Measurements from ENCODE around the gene CBX8.

CBX8 gene

GRCh38 chr17:79804856-79805696, 8.2 kb upstream of the CBX8 start:
- DNase-seq (ENCODE audit: low spot score) = no peak

GRCh38 chr17:79803997-79804855, 7.3 kb upstream of the CBX8 start:
- peak; percentile 34 for DNase-seq (ENCODE audit: low spot score)

- no peak for DNase-seq (ENCODE audit: low spot score)
These were observed 6.6 kb upstream of the CBX8 start for GRCh38 chr17:79803421-79803996.

DNA sequence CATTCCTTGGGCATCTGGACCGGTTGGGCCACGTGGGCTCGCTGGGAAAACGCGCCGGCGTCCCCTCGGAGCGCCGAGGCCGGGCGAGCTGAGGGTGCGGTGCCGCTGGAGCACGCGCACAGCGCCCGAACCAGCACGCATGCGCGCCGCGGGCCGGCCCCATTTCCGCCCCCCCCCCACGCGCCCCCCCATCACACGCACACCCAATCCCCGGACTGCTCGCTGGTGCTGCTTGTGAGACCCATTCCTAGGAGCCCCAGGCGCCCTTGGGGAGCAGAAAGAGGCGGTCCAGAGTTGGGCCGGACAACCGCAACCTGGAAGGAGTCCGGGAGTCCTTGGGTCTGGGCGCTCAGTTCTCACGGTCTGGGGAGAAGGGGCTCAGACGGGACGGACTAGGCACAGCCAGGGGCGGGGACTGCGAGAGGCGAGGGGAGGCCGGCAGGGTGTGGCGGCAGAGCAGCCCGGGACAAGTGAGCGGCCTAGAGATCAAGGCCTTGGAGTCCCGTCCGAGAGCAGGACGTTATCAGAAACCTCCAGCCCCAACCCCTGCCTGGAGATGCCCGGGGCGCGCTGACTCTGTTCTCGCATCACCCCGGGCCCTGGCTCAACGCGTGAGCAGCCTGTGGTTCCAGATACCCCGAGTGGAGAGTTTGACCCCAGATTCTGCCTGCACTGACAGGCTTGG, 6.0 kb upstream of the CBX8 start:
- no peak for DNase-seq (ENCODE audit: low spot score)

DNA sequence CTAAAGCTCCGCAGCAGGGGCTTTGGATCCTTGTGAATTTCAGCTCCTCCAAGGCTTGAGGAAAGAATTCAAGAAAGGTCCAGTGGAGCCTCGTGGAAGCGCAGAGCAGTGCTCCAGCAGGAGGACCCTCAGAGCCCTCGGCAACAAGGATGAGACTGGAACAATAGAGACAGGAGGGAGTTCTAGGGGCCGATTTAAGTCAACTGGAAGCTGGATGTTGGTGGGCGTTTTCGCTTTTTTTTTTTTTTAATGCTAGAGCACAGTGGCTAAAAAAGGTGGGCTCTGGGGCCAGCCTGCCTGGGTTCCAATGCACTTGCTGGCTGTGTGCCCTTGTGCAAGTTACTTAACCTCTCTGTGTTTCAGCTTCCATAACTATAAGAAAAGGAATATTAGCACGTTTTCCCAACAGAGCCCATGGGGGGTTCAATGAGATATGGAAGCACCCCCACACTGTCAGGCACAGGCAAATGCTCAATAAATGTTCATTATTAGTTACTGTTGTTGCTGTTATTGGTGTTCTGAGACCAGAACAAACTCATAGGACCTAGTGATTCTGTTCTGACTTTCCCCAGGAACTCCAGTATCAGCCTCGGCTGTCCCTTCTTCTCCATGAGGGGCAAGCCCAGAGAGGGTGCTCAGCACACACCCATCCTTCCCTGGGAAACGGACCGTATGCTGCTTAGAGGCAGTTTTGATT, 5.3 kb upstream of the CBX8 start:
- no peak for DNase-seq (ENCODE audit: low spot score)

GRCh38 chr17:79801156-79802038, 4.5 kb upstream of the CBX8 start:
- DNase-seq (ENCODE audit: low spot score) = no peak

DNA sequence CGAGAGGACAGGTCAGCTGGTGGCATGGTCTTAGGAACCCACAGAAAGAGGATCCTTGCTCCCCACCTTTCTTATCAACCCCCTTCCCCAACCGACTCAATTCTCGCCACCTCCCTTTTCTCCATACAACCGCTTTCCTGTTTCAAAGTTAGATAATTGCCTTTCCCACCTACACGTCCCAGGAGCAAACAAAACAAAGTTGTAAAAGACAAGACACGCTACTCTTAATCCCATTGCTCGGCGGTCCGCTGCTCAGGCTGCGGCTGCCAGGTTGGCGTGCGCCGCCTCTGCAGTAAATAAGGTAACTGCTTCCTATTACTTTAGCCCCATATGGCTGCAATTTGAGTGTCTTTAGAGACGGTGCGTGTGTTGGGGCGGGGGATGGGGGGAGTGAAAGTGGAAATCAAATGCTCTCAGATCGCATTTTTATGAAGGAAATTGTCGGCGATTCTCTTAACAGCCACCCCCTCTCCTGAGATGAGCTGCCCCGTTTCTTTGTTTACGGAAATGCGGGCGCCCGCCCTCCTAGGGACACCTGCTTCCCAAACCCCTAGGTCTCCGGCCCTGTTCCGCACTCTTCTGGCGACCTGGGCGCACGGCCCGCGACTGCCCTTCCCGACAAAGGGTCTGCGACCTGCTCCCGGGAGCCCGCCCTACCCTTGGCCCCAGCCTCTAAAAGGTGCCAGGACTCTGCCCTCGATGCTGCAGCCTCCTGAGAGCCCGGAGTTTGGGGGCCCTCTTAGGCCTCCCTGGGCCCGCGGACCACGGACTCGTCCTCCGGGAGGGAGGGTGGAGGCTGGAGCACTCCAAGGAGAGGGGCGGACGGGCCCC, 3.7 kb upstream of the CBX8 start:
- peak; percentile 52 for DNase-seq (ENCODE audit: low spot score)

DNA sequence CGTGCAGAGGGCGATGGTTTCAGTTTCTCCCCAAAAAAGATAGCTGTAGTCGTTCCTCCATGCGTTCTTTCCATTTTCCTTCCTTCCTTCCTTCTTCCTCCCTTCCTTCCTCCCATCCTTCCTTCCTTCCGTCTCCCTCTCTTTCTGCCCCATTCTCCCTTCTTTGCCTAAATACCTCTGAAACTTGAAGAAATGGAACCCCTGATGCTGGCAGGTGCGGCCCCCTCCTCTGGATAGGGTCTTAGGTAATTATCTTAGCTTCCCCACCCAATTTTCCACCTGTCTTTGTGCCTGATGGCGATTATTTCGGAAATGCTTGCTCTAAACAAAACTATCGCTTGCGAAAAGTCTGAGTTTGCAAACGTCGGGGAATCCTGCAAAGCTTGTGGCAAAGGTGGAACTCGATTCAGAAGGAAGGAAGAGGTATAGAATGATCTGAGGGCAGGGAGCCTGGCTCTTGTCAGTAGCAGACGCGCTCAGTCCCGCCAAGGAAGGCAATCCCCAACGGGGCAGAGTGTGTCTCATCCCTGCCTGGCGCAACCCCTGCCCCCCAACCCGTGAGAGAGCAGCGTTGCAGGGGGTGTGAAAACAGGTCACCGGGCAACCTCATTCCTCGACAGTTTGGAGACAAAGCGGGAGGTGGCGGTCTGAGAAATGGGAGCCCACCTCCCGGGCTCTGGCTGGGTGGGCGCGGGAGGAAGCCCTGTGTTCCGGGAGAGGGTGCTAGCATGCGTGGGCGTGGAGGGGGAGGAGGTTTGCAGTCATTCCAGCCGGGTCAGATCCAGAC, 2.9 kb upstream of the CBX8 start:
- no peak for DNase-seq (ENCODE audit: low spot score)

GRCh38 chr17:79799174-79799537, 2.3 kb upstream of the CBX8 start:
- DNase-seq (ENCODE audit: low spot score) = no peak

DNA sequence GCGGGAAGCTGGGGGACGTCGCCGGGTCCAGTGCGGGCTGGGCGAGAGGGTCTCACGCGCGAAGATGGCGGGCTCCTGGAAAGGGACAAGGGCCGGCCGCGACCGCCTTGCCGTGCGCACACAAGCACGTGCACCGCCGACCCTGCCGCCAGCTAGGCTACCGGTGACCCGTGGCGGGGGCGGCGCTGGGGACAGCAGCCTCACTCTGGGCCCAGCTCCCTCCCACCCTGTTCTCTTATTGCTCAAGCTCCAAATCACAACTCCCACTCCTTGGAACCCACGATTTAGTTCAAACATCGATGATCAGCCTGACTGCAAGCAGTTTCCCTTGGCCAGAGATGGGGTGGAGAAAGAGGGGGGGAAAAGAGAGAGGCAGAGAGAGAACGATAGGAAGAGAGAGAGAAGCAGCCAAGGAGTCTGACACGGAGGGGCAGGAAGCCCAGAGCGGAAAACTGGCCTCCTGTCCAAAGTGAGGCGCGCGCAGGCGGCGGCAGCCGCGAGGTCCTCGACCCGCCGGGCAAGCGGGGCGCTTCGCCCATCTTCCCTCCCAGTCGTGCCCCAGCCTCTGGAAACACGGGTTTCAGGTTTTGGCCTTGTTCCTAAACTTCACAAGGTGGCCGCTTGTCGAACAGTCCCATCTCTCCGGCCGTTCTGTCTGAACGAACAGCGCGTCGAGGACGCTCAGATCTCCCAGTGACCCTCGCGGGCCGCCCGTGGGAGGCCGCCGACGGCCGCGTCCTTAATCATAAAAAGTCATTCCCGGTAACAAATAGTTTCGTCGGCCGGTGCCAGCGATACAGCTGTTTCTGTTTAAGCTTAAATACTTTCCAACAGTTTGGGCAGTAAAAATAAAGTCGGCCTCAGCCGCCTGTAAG, 1.7 kb upstream of the CBX8 start:
- DNase-seq (ENCODE audit: low spot score) = peak; percentile 39

- no peak for DNase-seq (ENCODE audit: low spot score)
These were observed 818 bp upstream of the CBX8 start for GRCh38 chr17:79797492-79798298.

DNA sequence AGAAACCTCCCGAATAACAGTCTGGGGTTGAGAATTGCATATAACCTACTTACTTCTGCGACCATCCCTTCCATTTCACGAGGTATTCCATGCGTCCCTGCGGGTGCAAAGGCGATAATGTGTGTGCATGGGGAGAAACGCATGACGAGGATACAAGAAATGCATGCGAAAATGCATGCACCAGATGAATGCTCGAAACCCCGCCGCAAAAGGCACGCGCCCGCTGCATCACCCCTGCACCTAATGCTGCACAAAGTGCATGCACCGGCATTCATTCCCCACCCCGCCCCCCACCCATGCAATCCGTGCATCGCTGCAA, 474 bp downstream of the CBX8 start:
- no peak for DNase-seq (ENCODE audit: low spot score)

DNA sequence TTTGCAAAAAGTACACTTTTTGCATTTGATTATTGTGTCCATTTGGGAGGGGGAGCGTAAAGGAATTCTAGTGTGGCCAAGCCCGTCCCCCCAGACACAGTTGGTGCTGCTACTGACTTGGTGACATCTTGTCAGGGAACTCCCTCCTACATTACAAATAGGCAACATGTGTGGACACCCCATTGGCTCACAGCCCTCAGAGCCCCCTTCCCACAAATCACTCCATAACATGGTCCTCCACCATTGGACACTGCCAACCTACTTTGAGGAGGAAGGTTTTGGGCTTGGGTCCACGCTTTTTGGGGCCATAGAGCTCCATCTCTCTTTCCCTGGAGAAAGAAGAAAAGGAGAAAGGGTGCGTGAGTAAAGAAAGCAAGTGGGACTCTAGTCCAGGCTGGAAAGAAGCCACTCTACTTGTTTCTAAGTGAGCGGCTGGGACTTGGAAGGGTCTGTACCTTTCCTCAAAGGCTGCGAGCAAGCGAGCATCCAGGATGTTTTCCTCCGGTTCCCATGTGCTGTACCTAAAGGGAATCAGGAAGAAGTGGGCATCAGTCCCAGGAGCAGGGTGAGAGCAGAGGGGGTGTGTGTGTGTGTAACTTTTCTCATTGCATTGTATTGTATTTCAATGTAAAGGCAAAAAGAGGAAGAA, 958 bp downstream of the CBX8 start:
- no peak for DNase-seq (ENCODE audit: low spot score)

GRCh38 chr17:79794659-79795511, 2.0 kb downstream of the CBX8 start:
- DNase-seq (ENCODE audit: low spot score) = no peak

GRCh38 chr17:79793924-79794304, 3.0 kb downstream of the CBX8 start:
- DNase-seq (ENCODE audit: low spot score) = peak; percentile 67

Measured in AG20443 (cell line).